ENCODE results near the gene PNKD. TPM values are rescaled to one million over a fixed set of nuclear protein-coding genes. Genes with fewer than 3 reads are reported as not detected.

PNKD gene
- total and polyA plus RNA-seq, 7 experiments from 2014 or later, result 18.5 to 108 (median 37.6) TPM

DNA sequence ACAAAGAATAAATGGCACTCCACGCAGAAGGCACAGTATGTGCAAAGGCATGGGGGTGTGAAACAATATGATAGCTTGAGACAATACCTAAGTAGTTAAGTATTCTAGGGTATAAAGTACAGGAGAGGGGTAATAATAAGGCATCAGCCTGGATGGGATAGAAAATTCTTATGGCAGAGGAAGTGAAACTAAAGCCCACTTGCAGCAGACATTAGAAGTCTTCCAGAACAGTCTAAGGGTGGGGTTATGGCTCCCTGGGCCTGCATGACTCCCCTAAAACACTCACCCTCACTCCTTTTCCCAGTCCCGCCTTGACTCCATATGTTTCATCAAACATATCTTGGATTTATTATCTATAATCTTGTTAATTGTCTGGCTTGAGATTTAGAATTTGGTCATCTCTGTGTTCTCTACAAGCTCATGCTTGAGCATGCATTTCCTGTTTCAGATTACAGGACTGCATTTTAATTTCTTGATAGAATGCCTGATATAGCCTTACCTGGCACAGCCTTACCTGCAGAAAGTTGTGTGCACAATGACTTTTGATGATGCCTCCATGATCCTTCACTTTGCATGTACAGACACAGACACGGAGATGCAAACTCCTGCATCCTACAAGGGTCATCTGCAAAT is 50.5 kb downstream of the PNKD start:
- peaks cover 25 to 51% of the 10 kb centered on the region in 2 donors for H3K4me1 ChIP-seq (ENCODE audit: control insufficient read depth in 2 of 2, insufficient read depth in 2 of 2, low read length in 2 of 2)
- ATAC-seq (no peak), DNase-seq (no peak)
- peaks cover 39 to 78% (median 72%) of the 10 kb centered on the region in 7 donors for H3K4me1 Mint-ChIP-seq
- H3K36me3 ChIP-seq (ENCODE audit: control insufficient read depth in 2 of 3, insufficient read depth in 3 of 3, low read length in 3 of 3), result no peaks in the 10 kb centered on the region
- peaks cover 0 to 25% (median 0%) of the 10 kb centered on the region in 5 donors for H3K27me3 Mint-ChIP-seq
- intact Hi-C loops (cut with micrococcal nuclease), result loop anchor here in 1 of 2 donors (5.0 kb wide), 1 partner anchor 36 kb away; the partner anchor contains the start of gene CATIP
- CTCF ChIA-PET, result interaction anchor here (1.0 kb wide), 1 partner anchor 31 kb away, joined by 3 read pairs; no protein-coding TSS in a partner anchor
- peaks cover 0 to 13% (median 3%) of the 10 kb centered on the region in 5 donors for H3K36me3 Mint-ChIP-seq
- no peaks in the 10 kb centered on the region for H3K9me3 ChIP-seq (ENCODE audit: control insufficient read depth in 2 of 3, low read length in 3 of 3)
- POLR2A ChIA-PET, result interaction anchor here (0.9 to 1.5 kb wide), 2 partner anchors 37 to 76 kb away, joined by 3 to 6 read pairs; no protein-coding TSS in a partner anchor
- H3K27ac Mint-ChIP-seq, result peak overlapping the region in 8 of 9 donors; percentile 5 to 75 (median 68)
- no peaks in the 10 kb centered on the region for H3K27me3 ChIP-seq (ENCODE audit: control insufficient read depth in 2 of 2, insufficient read depth in 2 of 2, low read length in 2 of 2)
- H3K4me3 Mint-ChIP-seq, result peak overlapping the region in 7 of 10 donors; percentile 25 to 74 (median 47)
- H3K4me3 ChIP-seq (ENCODE audit: low read length), result no peak overlapping the region
- H3K9me3 Mint-ChIP-seq, result peaks cover 0 to 2% (median 0%) of the 10 kb centered on the region in 11 donors
- H3K27ac ChIP-seq (ENCODE audit: low read depth, low read length), result no peak overlapping the region

DNA sequence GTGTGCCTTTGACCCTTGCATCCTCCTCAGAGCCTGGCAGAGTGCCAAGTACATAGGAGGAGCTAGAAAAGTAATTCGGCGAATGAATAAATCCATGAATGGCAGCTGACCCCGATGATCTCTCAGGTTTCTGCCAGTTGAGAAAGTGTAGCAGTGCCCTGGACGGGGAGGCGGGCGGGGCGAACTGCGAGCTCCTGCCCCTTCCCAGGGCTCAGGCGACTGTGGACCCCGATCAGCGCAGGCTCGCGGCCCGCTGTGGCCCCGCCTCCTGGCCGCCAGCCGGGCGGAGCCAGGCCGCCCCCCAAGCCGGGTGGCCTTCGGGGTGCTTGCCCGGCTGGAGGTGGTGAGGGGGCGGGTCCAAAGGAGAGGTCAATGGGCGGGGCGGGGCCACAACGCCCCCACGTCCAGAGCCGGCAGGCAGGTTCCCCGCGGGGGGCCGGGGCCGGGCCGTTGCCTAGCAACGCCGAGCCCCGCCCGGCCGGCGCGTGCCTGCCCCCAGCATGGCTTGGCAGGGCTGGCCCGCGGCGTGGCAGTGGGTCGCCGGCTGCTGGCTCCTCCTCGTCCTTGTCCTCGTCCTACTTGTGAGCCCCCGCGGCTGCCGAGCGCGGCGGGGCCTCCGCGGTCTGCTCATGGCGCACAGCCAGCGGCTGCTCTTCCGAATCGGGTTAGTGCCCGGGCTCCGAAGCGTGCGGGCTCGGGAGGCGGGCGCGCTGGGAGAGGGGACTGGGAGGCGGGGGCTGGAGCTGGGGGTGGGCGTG is 52.6 kb downstream of the PNKD start:
- H3K4me1 Mint-ChIP-seq, result peaks cover 25 to 78% (median 71%) of the 10 kb centered on the region in 7 donors
- H3K36me3 ChIP-seq (ENCODE audit: control insufficient read depth in 2 of 3, insufficient read depth in 3 of 3, low read length in 3 of 3), result no peaks in the 10 kb centered on the region
- no peaks in the 10 kb centered on the region for H3K9me3 ChIP-seq (ENCODE audit: control insufficient read depth in 2 of 3, low read length in 3 of 3)
- POLR2A ChIA-PET, result interaction anchor here (0.6 to 2.9 kb wide), 7 partner anchors 12 to 72 kb away, joined by 3 to 13 read pairs (median 3); partner anchors contain the start of genes AAMP and PNKD
- peaks cover 10 to 52% of the 10 kb centered on the region in 2 donors for H3K4me1 ChIP-seq (ENCODE audit: control insufficient read depth in 2 of 2, insufficient read depth in 2 of 2, low read length in 2 of 2)
- no peaks in the 10 kb centered on the region for H3K27me3 ChIP-seq (ENCODE audit: control insufficient read depth in 2 of 2, insufficient read depth in 2 of 2, low read length in 2 of 2)
- peak overlapping the region in 8 of 9 donors; percentile 32 to 93 (median 84) for H3K27ac Mint-ChIP-seq
- peak overlapping the region; percentile 69 for H3K27ac ChIP-seq (ENCODE audit: low read depth, low read length)
- ATAC-seq (peak; percentile 73), DNase-seq (peak; percentile 15 to 61 (median 44))
- H3K27me3 Mint-ChIP-seq, result peaks cover 0 to 31% (median 0%) of the 10 kb centered on the region in 5 donors
- peak overlapping the region; percentile 64 for H3K4me3 ChIP-seq (ENCODE audit: low read length)
- intact Hi-C loops (cut with micrococcal nuclease), result loop anchor here in 1 of 2 donors (2.0 to 5.0 kb wide), 2 partner anchors 34 to 52 kb away; partner anchors contain the start of genes AAMP, CATIP and PNKD
- H3K4me3 Mint-ChIP-seq, result peak overlapping the region; percentile 84 to 93 (median 88)
- peaks cover 0 to 4% (median 1%) of the 10 kb centered on the region in 5 donors for H3K36me3 Mint-ChIP-seq
- CTCF ChIA-PET, result interaction anchor here (0.6 to 2.1 kb wide), 6 partner anchors 10 to 53 kb away, joined by 3 to 8 read pairs (median 4); partner anchors contain the start of genes CATIP and PNKD
- no peaks in the 10 kb centered on the region for H3K9me3 Mint-ChIP-seq

DNA sequence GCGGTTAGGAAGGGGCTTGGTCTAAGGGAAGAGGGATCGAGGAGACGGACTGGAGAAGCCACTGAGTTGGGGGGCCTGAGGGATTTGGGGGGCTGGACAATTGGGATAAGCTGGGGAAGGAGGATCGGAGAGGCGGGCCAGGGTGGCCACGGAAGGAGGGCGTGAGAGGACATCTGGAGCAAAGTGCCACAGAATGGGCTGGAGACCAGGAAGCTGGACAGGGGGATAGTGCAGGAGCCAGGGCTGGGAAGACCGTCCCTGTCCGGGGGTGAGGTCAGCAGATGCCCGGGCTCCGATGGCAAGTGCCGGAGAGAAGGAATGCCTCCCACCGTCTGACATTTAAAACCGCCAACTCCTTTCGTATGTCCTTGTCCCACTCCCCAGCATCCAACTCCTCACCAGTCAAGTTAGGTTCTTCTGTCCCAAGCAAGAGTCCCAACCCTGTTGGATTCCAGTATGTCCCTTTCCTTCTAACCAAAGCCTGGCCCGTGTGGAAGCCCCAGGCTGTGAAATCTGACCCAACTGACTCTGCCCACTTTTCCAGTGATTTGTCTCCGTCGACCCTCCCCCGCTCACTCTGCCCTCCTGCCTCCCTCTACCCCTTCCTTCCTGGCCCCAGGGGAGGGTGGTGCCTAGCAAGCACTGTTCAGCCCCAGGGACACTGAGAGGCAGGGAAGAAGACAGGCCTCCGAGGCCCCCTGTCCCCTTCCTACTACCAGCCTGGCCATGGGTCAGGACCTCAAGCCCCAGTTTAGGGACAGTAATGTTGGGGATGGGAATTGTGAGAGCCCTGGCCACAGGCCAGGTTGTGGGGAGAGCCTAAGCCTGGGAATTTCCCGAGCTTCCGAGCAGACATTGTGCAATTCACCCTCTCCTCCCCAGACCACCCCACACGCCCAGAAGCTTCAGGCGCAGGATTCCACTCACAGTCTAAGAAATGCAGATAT is 53.5 kb downstream of the PNKD start:
- Histone ChIP-seq H3K36me3 (ENCODE audit: control insufficient read depth in 2 of 3, insufficient read depth in 3 of 3, low read length in 3 of 3) (no peaks in the 10 kb centered on the region), H3K27me3 (ENCODE audit: control insufficient read depth in 2 of 2, insufficient read depth in 2 of 2, low read length in 2 of 2) (no peaks in the 10 kb centered on the region), H3K27ac (ENCODE audit: low read depth, low read length) (peak overlapping the region; percentile 69), H3K4me3 (ENCODE audit: low read length) (peak overlapping the region; percentile 46), H3K9me3 (ENCODE audit: control insufficient read depth in 2 of 3, low read length in 3 of 3) (no peaks in the 10 kb centered on the region), H3K4me1 (ENCODE audit: control insufficient read depth in 2 of 2, insufficient read depth in 2 of 2, low read length in 2 of 2) (peaks cover 10 to 45% of the 10 kb centered on the region in 2 donors)
- CTCF ChIA-PET, result interaction anchor here (0.6 to 2.1 kb wide), 6 partner anchors 9 to 54 kb away, joined by 3 to 8 read pairs (median 4); partner anchors contain the start of genes CATIP and PNKD
- ATAC-seq, result no peak
- Mint-ChIP-seq H3K36me3 (no peaks in the 10 kb centered on the region), H3K9me3 (no peaks in the 10 kb centered on the region), H3K27me3 (peaks cover 0 to 31% (median 0%) of the 10 kb centered on the region in 5 donors), H3K27ac (peak overlapping the region in 8 of 9 donors; percentile 55 to 88 (median 79)), H3K4me3 (peak overlapping the region; percentile 82 to 93 (median 87)), H3K4me1 (peaks cover 25 to 77% (median 70%) of the 10 kb centered on the region in 7 donors)
- POLR2A ChIA-PET, result interaction anchor here (1.0 to 2.9 kb wide), 3 partner anchors 22 to 53 kb away, joined by 3 to 13 read pairs (median 5); partner anchors contain the start of genes AAMP and PNKD
- intact Hi-C loops (cut with micrococcal nuclease), result loop anchor here in 1 of 2 donors (2.0 to 5.0 kb wide), 2 partner anchors 34 to 53 kb away; partner anchors contain the start of genes AAMP, CATIP and PNKD
- DNase-seq, result no peak

DNA sequence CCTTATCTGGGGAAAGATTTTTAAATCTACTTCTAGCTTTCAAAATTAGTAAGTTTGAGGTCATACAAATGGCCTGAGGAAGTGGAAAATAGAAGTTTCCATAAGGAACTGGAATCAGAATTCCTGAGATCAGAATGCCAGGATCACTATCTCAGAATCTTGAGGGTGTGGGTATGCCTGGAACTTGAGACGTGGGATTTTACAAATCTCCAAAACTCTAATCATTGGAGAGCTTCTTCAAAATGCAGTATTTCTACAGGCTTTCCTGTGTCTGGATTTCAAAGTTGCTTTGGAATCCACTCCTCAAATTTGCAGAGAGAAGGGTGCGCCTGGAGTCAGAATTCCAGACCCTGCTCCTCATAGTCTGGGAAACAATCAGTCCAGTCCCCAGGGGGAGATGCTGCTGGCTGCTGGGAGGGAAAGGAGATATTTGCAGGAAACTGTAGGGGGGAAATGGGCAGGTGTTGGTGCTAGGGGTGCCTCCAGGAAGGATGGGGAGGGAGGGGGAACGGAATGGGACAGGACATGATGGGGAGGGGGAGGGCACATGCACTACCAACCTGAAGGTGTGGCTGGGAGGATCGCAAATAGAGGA is 55.3 kb downstream of the PNKD start:
- Mint-ChIP-seq H3K9me3 (no peaks in the 10 kb centered on the region), H3K4me1 (peaks cover 29 to 64% (median 59%) of the 10 kb centered on the region in 7 donors), H3K4me3 (peak overlapping the region in 9 of 10 donors; percentile 25 to 70 (median 47)), H3K27me3 (peaks cover 0 to 31% (median 0%) of the 10 kb centered on the region in 5 donors), H3K36me3 (no peaks in the 10 kb centered on the region), H3K27ac (peak overlapping the region in 5 of 9 donors; percentile 53 to 80 (median 64))
- Histone ChIP-seq H3K4me1 (ENCODE audit: control insufficient read depth in 2 of 2, insufficient read depth in 2 of 2, low read length in 2 of 2) (peaks cover 10 to 42% of the 10 kb centered on the region in 2 donors), H3K36me3 (ENCODE audit: control insufficient read depth in 2 of 3, insufficient read depth in 3 of 3, low read length in 3 of 3) (no peaks in the 10 kb centered on the region), H3K4me3 (ENCODE audit: low read length) (no peak overlapping the region), H3K27ac (ENCODE audit: low read depth, low read length) (no peak overlapping the region), H3K27me3 (ENCODE audit: control insufficient read depth in 2 of 2, insufficient read depth in 2 of 2, low read length in 2 of 2) (no peaks in the 10 kb centered on the region), H3K9me3 (ENCODE audit: control insufficient read depth in 2 of 3, low read length in 3 of 3) (no peaks in the 10 kb centered on the region)
- intact Hi-C loops (cut with micrococcal nuclease), result loop anchor here in 1 of 2 donors (1.0 kb wide), 1 partner anchor 9 kb away; no protein-coding TSS in a partner anchor
- CTCF ChIA-PET, result interaction anchor here (1.4 kb wide), 1 partner anchor 24 kb away, joined by 3 read pairs; no protein-coding TSS in a partner anchor
- ATAC-seq, result no peak
- POLR2A ChIA-PET, result interaction anchor here (0.9 to 1.5 kb wide), 4 partner anchors 9 to 33 kb away, joined by 3 to 4 read pairs (median 3); partner anchors contain the start of genes CATIP and TMBIM1
- DNase-seq, result no peak

DNA sequence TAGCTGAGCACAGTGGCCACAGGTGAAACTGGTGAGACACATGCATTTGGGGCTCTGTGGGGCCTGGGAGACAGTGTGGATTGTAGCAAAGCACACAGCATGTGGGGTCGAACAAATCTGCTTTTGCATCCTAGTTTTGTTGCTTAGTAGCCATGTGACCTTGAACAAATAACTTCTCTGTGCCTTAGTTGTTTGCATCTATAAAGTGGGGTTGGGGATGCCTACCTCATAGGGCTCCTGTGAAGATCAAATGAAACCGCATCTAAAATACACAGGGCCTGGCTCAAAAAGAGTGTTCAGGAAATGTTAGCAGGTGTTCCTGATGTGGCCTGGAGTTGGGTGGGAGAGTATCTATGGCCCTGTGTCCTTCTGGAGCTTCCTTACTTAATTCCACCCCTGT is 56.0 kb downstream of the PNKD start:
- Histone ChIP-seq H3K4me3 (ENCODE audit: low read length) (no peak overlapping the region), H3K9me3 (ENCODE audit: control insufficient read depth in 2 of 3, low read length in 3 of 3) (no peaks in the 10 kb centered on the region), H3K27ac (ENCODE audit: low read depth, low read length) (no peak overlapping the region), H3K36me3 (ENCODE audit: control insufficient read depth in 2 of 3, insufficient read depth in 3 of 3, low read length in 3 of 3) (no peaks in the 10 kb centered on the region), H3K4me1 (ENCODE audit: control insufficient read depth in 2 of 2, insufficient read depth in 2 of 2, low read length in 2 of 2) (peaks cover 10 to 37% of the 10 kb centered on the region in 2 donors), H3K27me3 (ENCODE audit: control insufficient read depth in 2 of 2, insufficient read depth in 2 of 2, low read length in 2 of 2) (no peaks in the 10 kb centered on the region)
- peaks cover 24 to 57% (median 52%) of the 10 kb centered on the region in 7 donors for H3K4me1 Mint-ChIP-seq
- peak overlapping the region in 9 of 10 donors; percentile 25 to 70 (median 47) for H3K4me3 Mint-ChIP-seq
- peak overlapping the region in 6 of 9 donors; percentile 1 to 80 (median 64) for H3K27ac Mint-ChIP-seq
- H3K36me3 Mint-ChIP-seq, result no peaks in the 10 kb centered on the region
- DNase-seq (peak in 3 of 9 donors; percentile 19 to 45 (median 39)), ATAC-seq (no peak)
- ChIA-PET CTCF (interaction anchor here (1.4 to 1.7 kb wide), 2 partner anchors 25 to 31 kb away, joined by 3 to 7 read pairs; partner anchors contain the start of gene CATIP), POLR2A (interaction anchor here (0.9 to 1.5 kb wide), 6 partner anchors 9 to 34 kb away, joined by 3 to 9 read pairs (median 4); partner anchors contain the start of genes CATIP and TMBIM1)
- peaks cover 0 to 31% (median 0%) of the 10 kb centered on the region in 5 donors for H3K27me3 Mint-ChIP-seq
- intact Hi-C loops (cut with micrococcal nuclease), result loop anchor here in 1 of 2 donors (1.0 kb wide), 1 partner anchor 10 kb away; no protein-coding TSS in a partner anchor
- no peaks in the 10 kb centered on the region for H3K9me3 Mint-ChIP-seq
